GM12891 (cell line): Measurements from ENCODE around the gene UQCRC1.

ENCODE experiments used
- DNase-seq: peaks from one replicate; pipeline ENCODE4 v3.0.0; 2011; ENCODE audit warnings: low spot score; ENCODE audit not compliant: insufficient read length
- FAIRE-seq: peaks from 2 replicates; lab custom pipeline; 2011; peaks lifted over from hg19 to GRCh38; lab: Jason Lieb, UNC
- PAX5 ChIP-seq: IDR thresholded peaks from 2 replicates; pipeline ENCODE4 v1.6.1; 2011; ENCODE audit warnings: low read length, moderate library complexity, mild to moderate bottlenecking; ENCODE audit not compliant: insufficient read depth, severe bottlenecking
- POLR2A ChIP-seq: IDR thresholded peaks from 2 replicates; pipeline ENCODE4 v1.6.1; 2011; ENCODE audit warnings: low read depth, low read length, control low read depth
- POLR2AphosphoS5 ChIP-seq: IDR thresholded peaks from 2 replicates; pipeline ENCODE4 v1.6.1; 2011; ENCODE audit warnings: low read depth, low read length, control low read depth
- POU2F2 ChIP-seq: IDR thresholded peaks from 2 replicates; pipeline ENCODE4 v1.6.1; 2011; ENCODE audit warnings: low read depth, mild to moderate bottlenecking, control low read depth, low read length, moderate library complexity
- SPI1 ChIP-seq: IDR thresholded peaks from 2 replicates; pipeline ENCODE4 v1.6.1; 2011; ENCODE audit warnings: low read depth, low read length, control low read depth
- TAF1 ChIP-seq: IDR thresholded peaks from 2 replicates; pipeline ENCODE4 v1.6.1; 2011; ENCODE audit warnings: low read depth, low read length, control low read depth

UQCRC1 gene

DNA sequence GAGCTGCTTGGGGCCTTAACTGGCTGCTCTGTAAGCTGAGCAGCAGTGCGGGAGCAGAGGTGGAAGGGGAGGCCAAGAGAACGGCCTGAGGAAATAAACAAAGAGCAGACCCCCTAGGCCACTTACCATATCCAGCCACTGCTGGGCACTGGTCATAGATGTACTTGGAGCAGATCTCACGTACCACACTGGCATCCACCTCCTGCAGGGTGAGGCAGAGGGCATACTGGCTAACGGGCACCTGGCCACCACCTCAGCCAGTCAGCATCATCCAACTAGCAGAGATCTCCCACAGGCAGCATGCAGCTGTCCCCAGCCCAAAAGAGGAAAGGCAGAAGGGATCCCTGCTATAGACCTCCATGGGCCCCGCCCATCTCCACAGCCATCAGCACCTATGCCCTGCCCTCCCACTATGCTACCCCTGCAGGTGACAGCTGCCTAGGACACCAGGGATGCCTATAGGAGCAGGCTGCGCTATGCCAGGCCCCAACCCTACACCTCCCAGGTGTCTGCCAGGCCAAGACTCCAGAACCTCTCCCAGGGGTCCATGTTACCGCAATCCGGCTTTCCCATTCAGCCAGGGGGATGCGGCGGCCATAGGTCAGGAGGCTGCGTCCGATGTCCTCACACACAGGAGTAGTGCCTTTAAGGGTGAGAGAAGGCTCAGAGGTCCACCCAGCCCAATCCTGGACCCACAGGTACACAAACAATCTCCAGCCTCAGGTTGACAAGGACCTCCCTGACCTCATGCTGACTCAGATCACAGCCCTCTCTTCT lies 9.7 kb downstream of the UQCRC1 start:
- DNase-seq: no peak
- no peak for TF ChIP-seq PAX5
- no peak for TF ChIP-seq POLR2A
- no peak for TF ChIP-seq TAF1
- TF ChIP-seq SPI1: no peak
- TF ChIP-seq POU2F2: no peak
- FAIRE-seq: no peak

DNA sequence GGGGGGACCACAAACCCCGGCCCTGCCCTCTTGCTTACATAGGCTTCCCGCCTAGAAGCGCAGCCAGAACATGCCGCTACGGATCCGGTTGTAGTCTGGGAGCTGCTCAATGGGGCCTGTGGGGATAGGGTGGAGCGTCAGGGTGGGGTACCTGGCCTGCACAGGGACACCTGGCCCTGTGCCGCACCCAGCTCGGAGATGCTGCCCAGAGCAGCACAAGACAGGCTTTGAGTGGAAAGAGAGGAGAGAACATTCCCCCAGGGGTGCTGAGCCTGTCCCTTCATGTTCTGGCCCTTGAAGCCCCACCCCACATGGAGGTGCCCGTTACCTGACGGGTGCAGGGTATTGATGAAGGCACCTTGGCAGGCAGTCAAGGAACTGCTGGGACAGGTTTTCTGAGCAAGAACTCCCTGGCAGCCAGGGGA lies 10.4 kb downstream of the UQCRC1 start:
- TF ChIP-seq POLR2AphosphoS5: no peak
- FAIRE-seq (no peak), DNase-seq (no peak)

DNA sequence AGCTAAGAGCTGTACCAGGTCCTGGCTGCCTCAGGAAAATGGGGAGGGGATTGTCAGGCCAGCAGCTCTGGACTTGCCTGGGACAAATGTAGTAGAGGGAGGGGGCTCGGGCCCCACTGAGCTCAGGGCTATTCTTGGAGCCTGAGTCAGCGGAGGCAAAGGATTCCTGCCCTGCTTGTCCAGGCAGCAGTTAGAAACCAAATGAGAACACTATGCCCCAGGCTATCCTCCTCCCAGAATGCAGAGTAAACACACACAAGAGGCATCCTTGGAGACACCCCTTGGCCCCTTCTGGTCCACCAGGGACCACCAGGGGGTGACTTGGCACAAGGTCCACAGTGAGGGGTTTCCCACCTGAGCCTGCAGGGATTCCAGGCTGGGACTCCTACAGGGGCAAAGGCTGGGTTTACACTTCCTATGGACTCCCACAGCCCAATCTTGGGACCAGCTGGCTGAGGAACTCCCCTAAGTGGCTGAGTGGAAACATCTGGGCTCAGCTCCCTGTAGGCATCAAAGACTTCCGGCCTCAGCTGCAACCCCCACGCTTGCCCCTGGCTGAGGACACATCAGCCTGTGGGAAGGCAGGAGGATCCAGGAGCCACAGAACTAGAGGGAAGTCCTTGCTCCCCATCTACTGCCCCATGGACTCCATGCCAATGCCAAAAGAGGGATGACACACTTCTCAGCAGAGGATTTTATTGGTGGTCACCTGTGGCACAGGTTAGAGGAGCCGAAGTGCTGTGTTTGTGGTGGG lies 10.9 kb downstream of the UQCRC1 start:
- TF ChIP-seq POLR2A: no peak
- TF ChIP-seq PAX5: no peak
- no peak for TF ChIP-seq TAF1
- DNase-seq: no peak
- no peak for FAIRE-seq

- DNase-seq: no peak
- FAIRE-seq: no peak
- TF ChIP-seq SPI1: no peak
- TF ChIP-seq PAX5: no peak
- no peak; the same call in 1 of the 2 replicates for TF ChIP-seq POLR2AphosphoS5
- no peak for TF ChIP-seq TAF1
- TF ChIP-seq POU2F2: no peak
- TF ChIP-seq POLR2A: no peak
These were observed 12.0 kb downstream of the UQCRC1 start for GRCh38 chr3:48597408-48597800.

GRCh38 chr3:48596676-48597407 lies 12.6 kb downstream of the UQCRC1 start:
- no peak for TF ChIP-seq POLR2A
- no peak for TF ChIP-seq POLR2AphosphoS5
- TF ChIP-seq POU2F2: no peak
- TF ChIP-seq PAX5: no peak
- no peak for TF ChIP-seq TAF1
- no peak for TF ChIP-seq SPI1
- DNase-seq (no peak), FAIRE-seq (no peak)

DNA sequence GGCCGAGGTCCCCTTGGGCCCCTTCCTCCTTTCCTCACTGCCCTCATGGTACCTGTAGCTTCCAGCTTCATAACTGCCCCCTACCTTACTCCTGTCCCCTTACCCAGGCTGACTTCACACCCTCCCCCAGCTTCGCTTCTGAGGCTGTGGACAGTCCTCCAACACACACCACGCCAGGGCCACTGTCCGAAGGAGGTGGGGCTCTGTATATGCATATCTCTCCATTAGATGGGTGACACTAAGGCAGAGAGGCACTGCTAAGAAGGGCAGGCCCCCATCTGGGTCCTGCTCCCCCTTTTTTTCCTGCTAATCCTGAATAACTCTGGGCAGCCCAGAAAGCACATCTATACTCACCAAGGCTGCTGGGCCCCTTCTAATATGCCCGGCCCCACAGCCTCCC lies 13.3 kb downstream of the UQCRC1 start:
- DNase-seq: no peak
- no peak for FAIRE-seq
- TF ChIP-seq POLR2AphosphoS5: no peak
- no peak for TF ChIP-seq PAX5
- no peak for TF ChIP-seq TAF1
- TF ChIP-seq POLR2A: no peak
- no peak for TF ChIP-seq POU2F2
- no peak for TF ChIP-seq SPI1

DNA sequence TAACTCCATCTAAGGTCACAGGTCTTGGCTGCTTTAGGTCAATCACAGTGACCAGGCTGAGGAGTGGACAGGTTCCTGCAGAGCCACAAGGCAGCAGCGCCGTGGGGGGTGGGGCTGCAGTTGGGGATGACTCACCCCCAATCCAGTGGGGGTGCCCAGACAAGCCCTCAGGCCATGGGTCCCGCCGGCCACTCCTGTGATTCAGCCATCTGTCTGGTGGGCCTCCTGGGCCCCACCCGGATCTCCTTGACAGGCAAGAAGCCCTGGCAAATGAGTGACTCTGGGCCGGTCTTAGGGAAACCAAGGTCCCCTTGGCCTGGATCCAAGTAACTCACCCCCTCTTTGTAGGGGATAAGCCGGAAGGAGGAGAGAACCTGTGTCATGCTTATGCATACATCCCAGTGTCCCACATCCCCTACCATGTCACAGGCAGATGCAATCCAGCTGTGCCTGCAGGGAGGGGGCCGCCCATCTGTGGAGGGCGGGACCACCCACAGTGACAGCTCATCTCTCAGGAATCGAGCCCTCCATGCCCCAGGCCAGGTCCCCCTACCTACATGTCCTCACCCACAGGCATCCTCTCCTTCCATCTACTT lies 13.8 kb downstream of the UQCRC1 start:
- TF ChIP-seq POU2F2: no peak
- TF ChIP-seq SPI1: no peak
- no peak for TF ChIP-seq POLR2AphosphoS5
- TF ChIP-seq TAF1: no peak
- TF ChIP-seq POLR2A: no peak
- no peak for TF ChIP-seq PAX5
- DNase-seq (no peak), FAIRE-seq (no peak)

DNA sequence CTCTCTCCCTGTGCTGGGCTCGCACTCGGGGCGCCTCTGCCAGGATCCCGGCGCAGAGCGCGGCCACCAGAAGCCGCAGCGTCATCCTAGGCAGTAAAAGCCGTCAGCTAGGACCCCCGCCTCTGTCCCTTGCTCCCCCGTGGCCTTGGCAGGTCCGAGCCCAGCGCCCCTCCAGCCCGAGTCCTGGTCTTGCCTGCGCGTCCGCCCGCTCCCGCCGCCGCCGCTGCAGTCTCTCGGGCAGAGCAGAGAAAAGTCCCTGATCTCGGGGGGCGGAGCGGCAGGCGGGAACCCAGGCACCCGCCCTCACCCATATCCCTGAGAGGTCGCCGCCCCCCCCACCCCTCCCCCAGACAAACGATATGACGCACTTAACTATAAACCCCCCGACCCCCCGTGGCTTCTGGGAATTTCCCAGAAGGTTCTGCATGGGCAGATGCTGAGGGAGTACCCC lies 14.3 kb downstream of the UQCRC1 start, which contains the start of gene COL7A1:
Gene COL7A1, minus strand, starts transcription at position 255 of the 451 bp plus-strand sequence. Its CDS starts 170 bp downstream, at position 85.
- no peak for DNase-seq
- TF ChIP-seq POLR2A (no peak), TAF1 (no peak), SPI1 (no peak), POU2F2 (no peak), PAX5 (no peak), POLR2AphosphoS5 (no peak)
- FAIRE-seq: no peak

DNA sequence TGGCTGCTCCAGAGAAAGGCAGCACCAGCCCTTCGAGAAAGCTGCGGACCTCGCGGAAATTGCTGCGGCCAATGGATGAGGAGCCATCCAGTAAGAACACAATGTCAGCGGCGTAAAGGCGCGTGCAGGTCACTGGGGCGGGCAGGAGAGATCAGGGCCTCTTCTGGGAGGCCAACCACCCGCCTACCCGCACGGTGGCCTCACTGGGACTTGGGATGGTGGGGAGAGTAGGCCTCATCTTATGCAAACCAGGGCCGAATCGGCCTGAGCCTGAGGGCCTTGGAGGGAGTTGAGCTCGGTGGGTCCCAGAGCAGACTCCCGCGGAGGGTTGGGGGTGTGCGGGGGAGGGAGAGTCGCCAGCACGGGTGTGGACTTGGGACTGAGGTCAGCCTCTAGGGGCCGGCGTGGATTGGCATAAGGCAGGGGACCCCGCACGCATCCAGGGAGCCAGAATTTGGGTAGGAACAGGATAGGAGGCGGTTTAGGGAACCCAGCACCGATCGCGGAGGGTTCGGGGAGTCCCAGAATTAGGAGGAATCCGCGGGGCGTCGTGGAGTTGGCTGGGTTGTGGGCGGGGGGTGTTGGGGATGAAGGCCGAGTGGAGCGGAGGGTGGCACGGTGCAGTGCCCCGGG lies 14.9 kb downstream of the UQCRC1 start:
- TF ChIP-seq TAF1 (no peak), POLR2A (no peak), POU2F2 (no peak), POLR2AphosphoS5 (no peak), SPI1 (no peak), PAX5 (no peak)
- DNase-seq: no peak
- no peak for FAIRE-seq

- FAIRE-seq (no peak), DNase-seq (no peak)
- TF ChIP-seq POLR2A (no peak), PAX5 (no peak), POLR2AphosphoS5 (no peak), SPI1 (no peak), TAF1 (no peak), POU2F2 (no peak)
These were observed 16.1 kb downstream of the UQCRC1 start for GRCh38 chr3:48593337-48593736.
